Measurements from ENCODE around the gene TP53BP1. TPM values are rescaled to one million over a fixed set of nuclear protein-coding genes. Genes with fewer than 3 reads are reported as not detected.

The TP53BP1 gene
- total RNA-seq, 4 donors from 2014 or later = 37.6 to 47.4 (median 42.4) TPM

DNA sequence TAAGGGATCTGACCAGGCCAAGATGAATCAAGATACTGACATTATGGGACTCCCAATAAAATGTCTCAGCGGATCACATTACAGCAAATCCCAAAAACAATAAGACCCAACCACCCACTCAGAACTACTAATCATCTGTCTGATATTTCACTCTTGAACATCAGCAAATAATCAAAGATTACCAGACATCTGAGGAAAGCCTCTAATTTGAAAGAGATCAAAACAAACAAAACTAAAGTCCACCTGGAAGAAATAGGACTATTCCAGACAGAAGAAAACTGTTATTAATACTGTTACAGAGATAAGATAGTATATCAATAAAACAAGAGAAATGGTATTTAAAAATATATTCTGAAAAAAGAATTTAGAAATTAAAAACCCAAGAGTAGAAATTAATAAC, 29.0 kb downstream of the TP53BP1 start:
- H3K4me1 ChIP-seq = no peaks in the 10 kb centered on the region
- WGBS, 2 donors = 81 to 100% methylated on average over 1 of the region's 1 CpG
- no peak overlapping the region for H3K27ac ChIP-seq
- H3K9me3 ChIP-seq = no peaks in the 10 kb centered on the region
- no peaks in the 10 kb centered on the region for H3K27me3 ChIP-seq
- H3K4me3 ChIP-seq = no peak overlapping the region
- DNase-seq (ENCODE audit: low spot score in 2 of 2) = no peak
- TF ChIP-seq EP300 (IDR thresholded peaks at IDR 0.05) (no peak), POLR2A (IDR thresholded peaks at IDR 0.05) (no peak)
- TF ChIP-seq, protein P1, sequence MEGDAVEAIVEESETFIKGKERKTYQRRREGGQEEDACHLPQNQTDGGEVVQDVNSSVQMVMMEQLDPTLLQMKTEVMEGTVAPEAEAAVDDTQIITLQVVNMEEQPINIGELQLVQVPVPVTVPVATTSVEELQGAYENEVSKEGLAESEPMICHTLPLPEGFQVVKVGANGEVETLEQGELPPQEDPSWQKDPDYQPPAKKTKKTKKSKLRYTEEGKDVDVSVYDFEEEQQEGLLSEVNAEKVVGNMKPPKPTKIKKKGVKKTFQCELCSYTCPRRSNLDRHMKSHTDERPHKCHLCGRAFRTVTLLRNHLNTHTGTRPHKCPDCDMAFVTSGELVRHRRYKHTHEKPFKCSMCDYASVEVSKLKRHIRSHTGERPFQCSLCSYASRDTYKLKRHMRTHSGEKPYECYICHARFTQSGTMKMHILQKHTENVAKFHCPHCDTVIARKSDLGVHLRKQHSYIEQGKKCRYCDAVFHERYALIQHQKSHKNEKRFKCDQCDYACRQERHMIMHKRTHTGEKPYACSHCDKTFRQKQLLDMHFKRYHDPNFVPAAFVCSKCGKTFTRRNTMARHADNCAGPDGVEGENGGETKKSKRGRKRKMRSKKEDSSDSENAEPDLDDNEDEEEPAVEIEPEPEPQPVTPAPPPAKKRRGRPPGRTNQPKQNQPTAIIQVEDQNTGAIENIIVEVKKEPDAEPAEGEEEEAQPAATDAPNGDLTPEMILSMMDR (IDR thresholded peaks at IDR 0.05) = no peak
- peaks cover 0 to 66% (median 8%) of the 10 kb centered on the region in 3 donors for H3K36me3 ChIP-seq

DNA sequence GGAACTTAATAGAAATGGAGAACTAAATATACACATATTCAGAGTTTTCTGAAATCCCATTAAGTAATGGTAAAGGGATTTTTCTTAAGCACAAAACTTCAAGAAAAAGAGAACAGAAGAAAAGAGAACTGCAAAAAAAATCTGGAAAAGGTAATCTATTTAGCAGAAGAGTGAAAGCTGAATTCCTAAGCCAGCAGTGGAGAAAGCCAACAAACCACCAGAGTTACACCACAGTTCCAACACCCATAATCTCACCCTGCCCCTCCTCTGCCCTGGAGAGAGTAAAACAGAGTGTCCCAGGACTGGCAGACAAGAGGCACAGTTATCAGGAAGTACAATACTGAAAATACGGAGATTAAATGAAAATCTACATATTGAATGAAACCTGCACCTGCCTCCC, 29.4 kb downstream of the TP53BP1 start:
- Histone ChIP-seq H3K27me3 (no peaks in the 10 kb centered on the region), H3K36me3 (peaks cover 0 to 69% (median 8%) of the 10 kb centered on the region in 3 donors), H3K9me3 (no peaks in the 10 kb centered on the region), H3K4me3 (no peak overlapping the region), H3K27ac (no peak overlapping the region), H3K4me1 (no peaks in the 10 kb centered on the region)
- WGBS, 2 donors = 81 to 100% methylated on average over 1 of the region's 1 CpG
- TF ChIP-seq POLR2A (IDR thresholded peaks at IDR 0.05) = no peak
- TF ChIP-seq, protein P1 (IDR thresholded peaks at IDR 0.05) = no peak
- TF ChIP-seq EP300 (IDR thresholded peaks at IDR 0.05) = no peak
- DNase-seq (ENCODE audit: low spot score in 2 of 2) = no peak

DNA sequence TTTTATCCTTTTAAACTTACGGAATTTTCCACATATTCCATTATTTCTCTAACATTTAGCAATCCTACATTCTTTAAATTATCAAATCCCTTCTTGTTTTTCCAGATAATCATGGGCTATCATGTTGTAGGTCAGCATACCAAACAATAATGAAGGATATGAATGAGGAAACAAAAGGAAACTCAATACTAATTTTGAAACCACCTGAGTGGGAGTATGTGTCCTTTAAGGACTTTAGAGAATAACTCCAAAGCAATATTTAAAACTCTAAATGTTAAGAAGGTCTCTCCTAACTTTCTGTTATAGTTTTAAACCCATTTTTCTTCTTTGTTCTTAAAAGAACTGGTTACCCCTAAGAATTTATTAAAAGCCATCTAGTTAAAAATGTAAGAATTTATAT, 43.0 kb downstream of the TP53BP1 start:
- Histone ChIP-seq H3K9me3 (no peaks in the 10 kb centered on the region), H3K36me3 (peaks cover 0 to 44% (median 0%) of the 10 kb centered on the region in 3 donors), H3K27ac (no peak overlapping the region), H3K4me3 (no peak overlapping the region), H3K4me1 (no peaks in the 10 kb centered on the region), H3K27me3 (no peaks in the 10 kb centered on the region)
- DNase-seq (ENCODE audit: low spot score in 2 of 2) = no peak
- TF ChIP-seq EP300 (IDR thresholded peaks at IDR 0.05) (no peak), POLR2A (IDR thresholded peaks at IDR 0.05) (no peak)
- TF ChIP-seq, protein P1 (IDR thresholded peaks at IDR 0.05) = no peak
- 80 to 88% methylated on average over 1 of the region's 1 CpG for WGBS, 2 donors

DNA sequence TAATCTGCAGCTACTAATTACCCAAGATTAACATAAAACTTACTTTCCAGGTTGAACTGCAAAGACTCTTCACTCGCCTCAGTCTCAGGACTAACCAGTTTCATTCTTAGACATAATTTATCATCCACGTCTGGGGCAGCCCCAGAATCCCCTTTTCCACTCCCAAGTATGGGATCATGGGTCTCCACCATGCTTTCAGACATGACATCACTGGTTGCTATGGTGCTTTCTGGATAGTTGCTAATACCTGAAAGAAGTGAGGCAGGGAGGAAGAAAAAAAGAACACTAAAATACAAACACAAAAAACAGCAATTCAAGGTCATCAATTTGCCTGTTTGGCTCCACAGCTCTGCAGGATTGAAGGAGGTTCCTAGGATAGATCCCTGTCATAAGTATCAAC, 46.6 kb downstream of the TP53BP1 start:
- H3K27me3 ChIP-seq = no peaks in the 10 kb centered on the region
- H3K4me1 ChIP-seq = peaks cover 0 to under 1% (median 0%) of the 10 kb centered on the region in 4 donors
- peaks cover 0 to 23% (median 0%) of the 10 kb centered on the region in 3 donors for H3K36me3 ChIP-seq
- no peaks in the 10 kb centered on the region for H3K9me3 ChIP-seq
- H3K4me3 ChIP-seq = no peak overlapping the region
- H3K27ac ChIP-seq = no peak overlapping the region
- 79 to 87% methylated on average over 2 of the region's 2 CpGs for WGBS, 2 donors
- TF ChIP-seq EP300 (IDR thresholded peaks at IDR 0.05) (no peak), POLR2A (IDR thresholded peaks at IDR 0.05) (no peak)
- TF ChIP-seq, protein P1 (IDR thresholded peaks at IDR 0.05) = no peak
- no peak for DNase-seq (ENCODE audit: low spot score in 2 of 2)

GRCh38 chr15:43441316-43441715, 51.6 kb downstream of the TP53BP1 start:
- Histone ChIP-seq H3K27ac (peak overlapping the region in 2 of 4 donors; percentile 64 to 71), H3K36me3 (peaks cover 0 to 39% (median 4%) of the 10 kb centered on the region in 3 donors), H3K4me3 (no peak overlapping the region), H3K27me3 (no peaks in the 10 kb centered on the region), H3K9me3 (no peaks in the 10 kb centered on the region), H3K4me1 (peaks cover 0 to 9% (median 0%) of the 10 kb centered on the region in 4 donors)
- TF ChIP-seq, protein P1 (IDR thresholded peaks at IDR 0.05) = no peak
- TF ChIP-seq POLR2A (IDR thresholded peaks at IDR 0.05) = no peak
- no peak for TF ChIP-seq EP300 (IDR thresholded peaks at IDR 0.05)
- DNase-seq (ENCODE audit: low spot score in 2 of 2) = no peak
